K562 (cell line): Measurements from ENCODE around the gene CELA3B. TPM values are rescaled to one million over a fixed set of nuclear protein-coding genes. Genes with fewer than 3 reads are reported as not detected.

Experiments used
- ELF4 ChIP-seq: fragments of 450-650 bp; formaldehyde crosslinking; IDR thresholded peaks from 2 replicates; pipeline ENCODE4 v1.4.0; 2022; ENCODE audit warnings: missing genetic modification characterization
- ELK3 ChIP-seq: fragments of 450-650 bp; formaldehyde crosslinking; IDR thresholded peaks from 2 replicates; pipeline ENCODE4 v1.4.0; 2020; ENCODE audit warnings: mild to moderate bottlenecking
- ESRRA ChIP-seq: fragments of 450-650 bp; IDR thresholded peaks from 2 replicates; pipeline ENCODE4 v1.6.1; 2014; ENCODE audit warnings: low read depth, mild to moderate bottlenecking, moderate library complexity, borderline replicate concordance
- HINFP ChIP-seq: fragments of 450-650 bp; conservative IDR thresholded peaks from 2 replicates; pipeline ENCODE4 v1.6.1; 2016; ENCODE audit warnings: missing genetic modification characterization, low read depth, mild to moderate bottlenecking, control low read depth, missing compliant biosample characterization
- HNRNPLL ChIP-seq: fragments of 200-400 bp; formaldehyde crosslinking; IDR thresholded peaks from 2 replicates; pipeline ENCODE4 v1.6.1; 2017; ENCODE audit warnings: low read length, low read depth, mild to moderate bottlenecking; ENCODE audit not compliant: poor library complexity, severe bottlenecking
- ID3 ChIP-seq, 2 experiments: fragments of 250-450 bp in 1 of 2; fragments of 450-650 bp in 1 of 2; sonication (Bioruptor Pico) in 1 of 2; IDR thresholded peaks; 2 replicates each; pipeline versions ENCODE4 v1.6.1 to v1.8.0; 2016 to 2021; ENCODE audit warnings: mild to moderate bottlenecking in 2 of 2, moderate library complexity in 2 of 2, missing compliant biosample characterization in 1 of 2, missing genetic modification characterization in 1 of 2
- MEF2A ChIP-seq: IDR thresholded peaks from 2 replicates; pipeline ENCODE4 v1.6.1; 2011; ENCODE audit warnings: low read depth, mild to moderate bottlenecking, low read length, moderate library complexity; ENCODE audit not compliant: control insufficient read depth
- TARDBP ChIP-seq: fragments of 450-650 bp; IDR thresholded peaks from 2 replicates; pipeline ENCODE4 v1.6.1; 2016
- TEAD2 ChIP-seq: fragments of 450-650 bp; IDR thresholded peaks from 2 replicates; pipeline ENCODE4 v1.6.1; 2016; ENCODE audit warnings: missing genetic modification characterization, control low read depth, missing compliant biosample characterization
- ZBTB34 ChIP-seq: fragments of 250-450 bp; sonication (Bioruptor Pico); IDR thresholded peaks from 2 replicates; pipeline ENCODE4 v1.8.0; 2021; ENCODE audit warnings: mild to moderate bottlenecking, moderate library complexity
- ZNF347 ChIP-seq: fragments of 450-650 bp; formaldehyde crosslinking; IDR thresholded peaks from 2 replicates; pipeline ENCODE4 v1.4.0; 2020; ENCODE audit warnings: low read depth, mild to moderate bottlenecking, moderate library complexity
- polyA plus RNA-seq, 8 experiments: library from polyadenylated mRNA; depleted of rRNA in 4 of 8; stranded (reverse) in 5 of 8; unstranded in 3 of 8; fragments of >200 nt; fragmentation: Nextera tagmentation in 2 of 8; fragmentation: Illumina TruSeq in 1 of 8; extraction: Ambion mirVana in 2 of 8; extraction: Trizol in 1 of 8; gene quantifications; 2 replicates each; pipeline versions ENCODE4 v1.2.1 to v1.2.3, GENCODE V29; 2011 to 2014; ENCODE audit warnings: inconsistent platforms in 1 of 8, missing spikeins in 1 of 8
- total RNA-seq, 7 experiments: library from RNA; depleted of rRNA in 6 of 7; stranded (reverse); fragments of >200 nt in 6 of 7; fragmentation: Illumina TruSeq in 2 of 7; extraction: Trizol in 2 of 7; gene quantifications; 2 replicates each; pipeline versions ENCODE4 v1.2.1 to v1.2.3, GENCODE V29; 2011 to 2021; ENCODE audit warnings: low replicate concordance in 1 of 7
- TF ChIP-seq, protein P1 (sequence below), 2 experiments: fragments of 200-800 bp in 1 of 2; sonication (Bioruptor generic) in 1 of 2; sonication (generic) in 1 of 2; formaldehyde crosslinking in 1 of 2; IDR thresholded peaks in 1 of 2; conservative IDR thresholded peaks in 1 of 2; 2 replicates each; pipeline versions ENCODE4 v1.5.0 to v1.6.1; 2016 to 2020; ENCODE audit warnings: missing compliant biosample characterization in 1 of 2, missing genetic modification characterization in 1 of 2, missing genetic modification reagents in 1 of 2
- TF ChIP-seq, protein P2 (sequence below): fragments of 250-450 bp; sonication (Bioruptor Pico); IDR thresholded peaks from 2 replicates; pipeline ENCODE4 v1.5.1; 2021; ENCODE audit warnings: mild to moderate bottlenecking
- TF ChIP-seq, protein P3 (sequence below): fragments of 250-450 bp; sonication (Bioruptor Pico); IDR thresholded peaks from 2 replicates; pipeline ENCODE4 v1.8.0; 2022; ENCODE audit warnings: inconsistent platforms

Gene CELA3B
- total and polyA plus RNA-seq, 9 of the 15 experiments (the other 6 are each of a cell fraction or from before 2014, with no cell fraction given) = 3.1 TPM; not detected in 8

DNA sequence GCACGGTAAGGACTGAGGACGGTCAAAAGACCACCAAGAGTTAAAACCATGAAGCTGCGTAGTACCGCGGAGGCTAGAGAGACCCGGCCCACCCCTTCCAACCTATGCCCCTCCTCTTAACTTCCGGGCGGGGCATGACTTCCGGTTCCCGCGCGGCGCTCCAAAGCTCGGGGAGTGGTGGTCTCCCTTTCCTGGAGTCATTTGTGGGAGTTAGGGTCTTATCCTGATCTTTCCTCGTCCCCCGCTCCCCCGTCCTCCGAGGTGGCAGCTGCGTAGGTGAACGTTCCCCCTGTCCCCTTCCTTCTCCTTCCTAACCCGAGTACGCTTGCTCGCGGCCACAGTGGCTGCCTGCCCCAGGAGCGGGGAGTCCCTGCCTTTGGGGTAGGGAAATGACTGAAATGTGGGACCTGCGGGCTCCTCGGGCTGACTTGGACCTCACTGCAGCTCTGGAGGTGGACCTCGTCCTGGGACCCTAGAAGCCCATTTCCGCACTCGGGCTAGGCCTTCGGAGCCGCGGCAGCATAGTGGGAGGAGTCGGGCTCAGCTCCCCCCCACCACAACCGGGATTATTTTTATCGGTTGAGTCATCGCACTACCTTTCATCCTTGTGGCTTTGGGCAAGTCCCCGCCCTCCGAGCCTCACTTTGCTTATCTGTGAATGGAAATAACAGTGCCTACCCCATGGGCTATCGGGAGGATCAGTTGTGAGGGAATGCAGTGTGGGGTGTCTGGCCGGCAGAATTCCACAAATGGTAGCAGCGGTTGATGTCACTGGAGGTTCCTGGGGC is 48.7 kb downstream of the CELA3B start (continued):
- TF ChIP-seq, protein P1, sequence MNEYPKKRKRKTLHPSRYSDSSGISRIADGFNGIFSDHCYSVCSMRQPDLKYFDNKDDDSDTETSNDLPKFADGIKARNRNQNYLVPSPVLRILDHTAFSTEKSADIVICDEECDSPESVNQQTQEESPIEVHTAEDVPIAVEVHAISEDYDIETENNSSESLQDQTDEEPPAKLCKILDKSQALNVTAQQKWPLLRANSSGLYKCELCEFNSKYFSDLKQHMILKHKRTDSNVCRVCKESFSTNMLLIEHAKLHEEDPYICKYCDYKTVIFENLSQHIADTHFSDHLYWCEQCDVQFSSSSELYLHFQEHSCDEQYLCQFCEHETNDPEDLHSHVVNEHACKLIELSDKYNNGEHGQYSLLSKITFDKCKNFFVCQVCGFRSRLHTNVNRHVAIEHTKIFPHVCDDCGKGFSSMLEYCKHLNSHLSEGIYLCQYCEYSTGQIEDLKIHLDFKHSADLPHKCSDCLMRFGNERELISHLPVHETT (CRISPR knock-in tag; conservative IDR thresholded peaks at IDR 0.05 in 1 of 2, IDR thresholded peaks at IDR 0.05 in 1 of 2) = 0 out of 4 replicates have a peak, but pooled peaks of 1 of the 2 experiments have one; percentile 42
- peak; percentile 68 for TF ChIP-seq ELF4 (CRISPR knock-in tag)
- no peak for TF ChIP-seq ELK3 (CRISPR knock-in tag)
- no peak for TF ChIP-seq ZNF347
- TF ChIP-seq, protein P2, sequence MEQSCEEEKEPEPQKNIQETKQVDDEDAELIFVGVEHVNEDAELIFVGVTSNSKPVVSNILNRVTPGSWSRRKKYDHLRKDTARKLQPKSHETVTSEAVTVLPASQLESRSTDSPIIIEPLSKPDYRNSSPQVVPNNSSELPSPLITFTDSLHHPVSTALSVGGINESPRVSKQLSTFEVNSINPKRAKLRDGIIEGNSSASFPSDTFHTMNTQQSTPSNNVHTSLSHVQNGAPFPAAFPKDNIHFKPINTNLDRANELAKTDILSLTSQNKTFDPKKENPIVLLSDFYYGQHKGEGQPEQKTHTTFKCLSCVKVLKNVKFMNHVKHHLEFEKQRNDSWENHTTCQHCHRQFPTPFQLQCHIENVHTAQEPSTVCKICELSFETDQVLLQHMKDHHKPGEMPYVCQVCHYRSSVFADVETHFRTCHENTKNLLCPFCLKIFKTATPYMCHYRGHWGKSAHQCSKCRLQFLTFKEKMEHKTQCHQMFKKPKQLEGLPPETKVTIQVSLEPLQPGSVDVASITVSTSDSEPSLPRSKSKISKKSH = no peak
- no peak for TF ChIP-seq HINFP
- no peak for TF ChIP-seq ZBTB34 (CRISPR knock-in tag)
- TF ChIP-seq, protein P3, sequence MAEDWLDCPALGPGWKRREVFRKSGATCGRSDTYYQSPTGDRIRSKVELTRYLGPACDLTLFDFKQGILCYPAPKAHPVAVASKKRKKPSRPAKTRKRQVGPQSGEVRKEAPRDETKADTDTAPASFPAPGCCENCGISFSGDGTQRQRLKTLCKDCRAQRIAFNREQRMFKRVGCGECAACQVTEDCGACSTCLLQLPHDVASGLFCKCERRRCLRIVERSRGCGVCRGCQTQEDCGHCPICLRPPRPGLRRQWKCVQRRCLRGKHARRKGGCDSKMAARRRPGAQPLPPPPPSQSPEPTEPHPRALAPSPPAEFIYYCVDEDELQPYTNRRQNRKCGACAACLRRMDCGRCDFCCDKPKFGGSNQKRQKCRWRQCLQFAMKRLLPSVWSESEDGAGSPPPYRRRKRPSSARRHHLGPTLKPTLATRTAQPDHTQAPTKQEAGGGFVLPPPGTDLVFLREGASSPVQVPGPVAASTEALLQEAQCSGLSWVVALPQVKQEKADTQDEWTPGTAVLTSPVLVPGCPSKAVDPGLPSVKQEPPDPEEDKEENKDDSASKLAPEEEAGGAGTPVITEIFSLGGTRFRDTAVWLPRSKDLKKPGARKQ (CRISPR knock-in tag) = no peak
- no peak for TF ChIP-seq ID3 (CRISPR knock-in tag; IDR thresholded peaks at IDR 0.05)
- no peak; the same call in 1 of the 2 replicates for TF ChIP-seq ID3 (tag; IDR thresholded peaks at IDR 0.05)
- TF ChIP-seq TEAD2 = 0 out of 2 replicates have a peak, but pooled peaks have one; percentile 48
- TF ChIP-seq MEF2A = peak; percentile 85
- peak; percentile 87; the same call in 1 of the 2 replicates for TF ChIP-seq ESRRA
- peak; percentile 54 for TF ChIP-seq HNRNPLL
- peak; percentile 22; the same call in 1 of the 2 replicates for TF ChIP-seq TARDBP
